HG03196 (cell line): ENCODE measurements around the gene TBX21.
"Not testable (repeated sequence)": the region's sequence is repeated elsewhere in the genome, so short reads cannot be mapped to it uniquely, and the experiment has no call there.

Source experiments
- ATAC-seq: cut with Tn5 transposase; IDR thresholded peaks from one replicate; pipeline ENCODE4 v1.9.1; 2021; ENCODE audit not compliant: unreplicated experiment

TBX21 gene

GRCh38 chr17:47762728-47763127, 29.7 kb downstream of the TBX21 start:
- no peak for ATAC-seq

- ATAC-seq, result no peak
Measured at GRCh38 chr17:47763913-47764582, 31.0 kb downstream of the TBX21 start.

- ATAC-seq, result not testable (repeated sequence)
Measured at GRCh38 chr17:47773649-47774048, 40.6 kb downstream of the TBX21 start.

- ATAC-seq, result no peak
Measured at GRCh38 chr17:47774331-47774730, 41.3 kb downstream of the TBX21 start.

- no peak for ATAC-seq
Measured at GRCh38 chr17:47774987-47775580, 42.0 kb downstream of the TBX21 start.

GRCh38 chr17:47776330-47777197, 43.5 kb downstream of the TBX21 start:
- ATAC-seq, result no peak

GRCh38 chr17:47778184-47778635, 45.2 kb downstream of the TBX21 start:
- no peak for ATAC-seq

GRCh38 chr17:47781397-47781796, 48.4 kb downstream of the TBX21 start:
- ATAC-seq, result no peak

GRCh38 chr17:47785538-47786123, 52.6 kb downstream of the TBX21 start:
- no peak for ATAC-seq

GRCh38 chr17:47789611-47790561, 56.9 kb downstream of the TBX21 start:
- ATAC-seq, result no peak

- ATAC-seq, result no peak
Measured at GRCh38 chr17:47791025-47791424, 58.0 kb downstream of the TBX21 start.

GRCh38 chr17:47792457-47792856, 59.4 kb downstream of the TBX21 start:
- no peak for ATAC-seq

- no peak for ATAC-seq
Measured at GRCh38 chr17:47792979-47793378, 59.9 kb downstream of the TBX21 start.
